Activated T-cell treated with anti-CD3 and anti-CD28 coated beads for 48 hours (primary cell): ENCODE results near the gene HSPA12B.
"Not testable (repeated sequence)": the region's sequence is repeated elsewhere in the genome, so short reads cannot be mapped to it uniquely, and the experiment has no call there.

ENCODE experiments used
- DNase-seq: peaks from one replicate; pipeline ENCODE4 v3.0.0-alpha.2; 2020; ENCODE audit warnings: low read depth

The HSPA12B gene

GRCh38 chr20:3787324-3788014, 55.0 kb downstream of the HSPA12B start:
- no peak for DNase-seq

- DNase-seq, result no peak
Observed at GRCh38 chr20:3788685-3789155, 56.2 kb downstream of the HSPA12B start.

- not testable (repeated sequence) for DNase-seq
Observed at GRCh38 chr20:3789201-3789600, 56.7 kb downstream of the HSPA12B start.

- not testable (repeated sequence) for DNase-seq
Observed at GRCh38 chr20:3794168-3794567, 61.7 kb downstream of the HSPA12B start.

- DNase-seq, result no peak
Observed at GRCh38 chr20:3794701-3795420, 62.4 kb downstream of the HSPA12B start.

GRCh38 chr20:3795511-3796468, 63.3 kb downstream of the HSPA12B start, which contains the start of gene CDC25B:
Gene CDC25B, plus strand, starts transcription at chr20:3796310. Its CDS starts 222 bp downstream, at chr20:3796532.
- peak; percentile 86 for DNase-seq

- DNase-seq, result no peak
Observed at GRCh38 chr20:3796477-3797225, 64.2 kb downstream of the HSPA12B start.

- no peak for DNase-seq
Observed at GRCh38 chr20:3797226-3797545, 64.7 kb downstream of the HSPA12B start.

GRCh38 chr20:3797592-3798372, 65.3 kb downstream of the HSPA12B start:
- no peak for DNase-seq

GRCh38 chr20:3798373-3798768, 65.9 kb downstream of the HSPA12B start:
- no peak for DNase-seq

- DNase-seq, result no peak
Observed at GRCh38 chr20:3798908-3799248, 66.4 kb downstream of the HSPA12B start.

- DNase-seq, result no peak
Observed at GRCh38 chr20:3800256-3800877, 67.9 kb downstream of the HSPA12B start.

- DNase-seq, result no peak
Observed at GRCh38 chr20:3800878-3801260, 68.4 kb downstream of the HSPA12B start.

- no peak for DNase-seq
Observed at GRCh38 chr20:3801299-3801698, 68.8 kb downstream of the HSPA12B start.

- no peak for DNase-seq
Observed at GRCh38 chr20:3801846-3802245, 69.4 kb downstream of the HSPA12B start.
